Calu3 (cell line): ENCODE data around the gene KIR3DL1. TPM values are rescaled to one million over a fixed set of nuclear protein-coding genes. Genes with fewer than 3 reads are reported as not detected.
"Not testable (repeated sequence)": the region's sequence is repeated elsewhere in the genome, so short reads cannot be mapped to it uniquely, and the experiment has no call there.

Experiments
- BruUV-seq: library from RNA; stranded (reverse); fragments of 400-500 nt; replicated peaks from 2 replicates; lab custom pipeline; 2021; lab: Mats Ljungman, UMichigan
- CTCF ChIA-PET: fragments of 300-600 bp; sonication (Branson Sonifier 250); formaldehyde crosslinking; loops from one replicate; lab custom pipeline; 2022; ENCODE audit warnings: antibody characterized with exemption; lab: Charles Lee
- DNase-seq: peaks from one replicate; pipeline ENCODE4 v3.0.0; 2022
- H3K27ac Mint-ChIP-seq: one replicate; pipeline ENCODE4 v1.8.0; 2022; ENCODE audit warnings: mixed read lengths; ENCODE audit not compliant: unreplicated experiment
- H3K27me3 Mint-ChIP-seq: one replicate; pipeline ENCODE4 v1.8.0; 2022; ENCODE audit warnings: mixed read lengths; ENCODE audit not compliant: unreplicated experiment
- H3K36me3 Mint-ChIP-seq: one replicate; pipeline ENCODE4 v1.8.0; 2022; ENCODE audit warnings: mild to moderate bottlenecking, moderate library complexity, mixed read lengths; ENCODE audit not compliant: insufficient read depth, unreplicated experiment
- H3K4me1 Mint-ChIP-seq: one replicate; pipeline ENCODE4 v1.8.0; 2022; ENCODE audit warnings: mild to moderate bottlenecking, low read depth, mixed read lengths; ENCODE audit not compliant: unreplicated experiment
- H3K4me3 Mint-ChIP-seq: one replicate; pipeline ENCODE4 v1.8.0; 2022; ENCODE audit warnings: mild to moderate bottlenecking, low read depth, moderate library complexity, mixed read lengths; ENCODE audit not compliant: unreplicated experiment
- H3K9me3 Mint-ChIP-seq: one replicate; pipeline ENCODE4 v1.8.0; 2022; ENCODE audit warnings: low read depth, mixed read lengths; ENCODE audit not compliant: unreplicated experiment
- intact Hi-C: fragments of 100-400 bp; cut with micrococcal nuclease; formaldehyde crosslinking; loops from one replicate; pipeline ENCODE4 v1.10.0; 2022; ENCODE audit not compliant: unreplicated experiment
- total RNA-seq: library from RNA; stranded (reverse); gene quantifications from 2 replicates; pipeline ENCODE4 v1.2.3, GENCODE V29; 2022
- TF ChIP-seq, protein P1 (sequence below): fragments of 200-600 bp; IDR thresholded peaks from one replicate; pipeline ENCODE4 v1.8.0; 2022; ENCODE audit warnings: antibody characterized with exemption; ENCODE audit not compliant: unreplicated experiment

KIR3DL1 gene
- total RNA-seq, 1 experiment from 2014 or later, result not detected

- CTCF ChIA-PET, BruUV-seq, intact Hi-C loops, H3K4me1 Mint-ChIP-seq, H3K27ac Mint-ChIP-seq, H3K4me3 Mint-ChIP-seq, H3K36me3 Mint-ChIP-seq, DNase-seq: not testable (repeated sequence)
- H3K9me3 Mint-ChIP-seq, result peaks cover 11% of the 10 kb centered on the region
- peaks cover 41% of the 10 kb centered on the region for H3K27me3 Mint-ChIP-seq
Measured at GRCh38 chr19:54832496-54832895, 16.2 kb downstream of the KIR3DL1 start, which contains the start of gene KIR2DS4. Gene KIR2DS4 (plus strand): TSS chr19:54832676.

DNA sequence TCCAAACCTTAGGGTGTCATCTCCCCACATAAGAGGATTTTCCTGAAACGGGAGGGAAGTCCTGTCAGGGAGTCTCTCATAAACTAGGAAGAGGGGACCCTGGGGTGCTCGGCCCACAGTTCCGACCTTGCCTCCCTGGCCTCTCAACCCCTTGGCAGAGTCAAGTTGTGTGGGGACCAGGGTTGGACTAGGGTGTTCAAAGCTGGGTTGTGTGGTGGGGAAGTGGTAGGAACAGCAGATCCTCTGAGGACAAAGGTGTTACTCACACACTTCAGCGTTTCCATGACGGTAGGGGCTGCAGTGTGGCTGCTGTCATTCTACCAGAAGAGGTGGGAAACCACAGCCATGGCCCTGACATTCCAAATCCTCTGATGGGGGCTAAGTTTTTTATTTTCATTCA, 18.9 kb downstream of the KIR3DL1 start:
- intact Hi-C loops, DNase-seq, H3K4me3 Mint-ChIP-seq, BruUV-seq, H3K36me3 Mint-ChIP-seq, CTCF ChIA-PET, H3K4me1 Mint-ChIP-seq, H3K27ac Mint-ChIP-seq: not testable (repeated sequence)
- peaks cover 11% of the 10 kb centered on the region for H3K9me3 Mint-ChIP-seq
- peaks cover 36% of the 10 kb centered on the region for H3K27me3 Mint-ChIP-seq

GRCh38 chr19:54837522-54837921, 21.3 kb downstream of the KIR3DL1 start:
- H3K27ac Mint-ChIP-seq, CTCF ChIA-PET, H3K4me3 Mint-ChIP-seq, intact Hi-C loops, H3K36me3 Mint-ChIP-seq, BruUV-seq, DNase-seq, H3K4me1 Mint-ChIP-seq: not testable (repeated sequence)
- peaks cover 11% of the 10 kb centered on the region for H3K9me3 Mint-ChIP-seq
- peaks cover 33% of the 10 kb centered on the region for H3K27me3 Mint-ChIP-seq

DNA sequence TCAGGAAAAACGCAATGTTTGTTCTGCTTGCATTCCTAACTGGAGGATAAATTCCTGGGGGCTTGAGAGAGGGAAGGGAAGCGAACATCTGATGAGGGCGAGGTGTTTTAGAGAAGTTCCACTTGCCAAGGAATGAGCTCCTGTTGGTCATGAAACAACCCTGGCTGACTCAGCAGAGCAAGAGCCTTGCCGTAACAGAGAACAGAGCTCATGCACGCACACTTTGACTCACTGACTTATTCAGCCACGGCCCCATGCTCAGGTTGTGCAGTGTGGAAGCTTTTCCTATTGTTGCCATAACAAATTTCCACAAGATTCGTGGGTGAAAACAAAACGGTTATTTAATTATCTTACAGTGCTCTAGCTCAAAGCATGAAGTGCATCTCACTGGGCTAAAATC, 26.9 kb downstream of the KIR3DL1 start:
- H3K27me3 Mint-ChIP-seq, result peaks cover 78% of the 10 kb centered on the region
- intact Hi-C loops, H3K4me1 Mint-ChIP-seq, H3K9me3 Mint-ChIP-seq, H3K4me3 Mint-ChIP-seq, DNase-seq, H3K27ac Mint-ChIP-seq, CTCF ChIA-PET, H3K36me3 Mint-ChIP-seq, BruUV-seq: not testable (repeated sequence)

DNA sequence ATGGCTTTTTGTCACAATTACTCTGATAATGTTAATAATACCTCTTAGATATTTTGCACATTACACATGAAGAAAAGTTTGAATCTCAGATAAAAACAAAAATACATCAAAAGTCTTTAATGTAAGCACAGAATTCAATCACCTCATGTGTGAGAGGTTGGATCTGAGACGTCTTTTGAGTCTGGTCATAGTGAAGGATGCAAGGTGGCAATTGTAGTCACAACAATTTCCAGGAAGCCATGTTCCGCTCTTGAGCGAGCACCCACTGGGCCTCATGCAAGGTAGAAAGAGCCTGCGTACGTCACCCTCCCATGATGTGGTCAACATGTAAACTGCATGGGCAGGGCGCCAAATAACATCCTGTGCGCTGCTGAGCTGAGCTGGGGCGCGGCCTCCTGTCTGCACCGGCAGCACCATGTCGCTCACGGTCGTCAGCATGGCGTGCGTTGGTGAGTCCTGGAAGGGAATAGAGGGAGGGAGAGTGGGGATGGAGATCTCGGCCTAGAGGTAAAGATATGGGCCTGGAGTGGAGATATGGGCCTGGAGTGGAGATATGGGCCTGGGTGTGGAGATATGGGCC, 33.9 kb downstream of the KIR3DL1 start, which contains the start of gene KIR3DL2:
Gene KIR3DL2, plus strand, starts transcription at position 383 of the 580 bp plus-strand sequence. Its CDS starts 33 bp downstream, at position 416.
- H3K27ac Mint-ChIP-seq, H3K9me3 Mint-ChIP-seq, BruUV-seq, H3K4me3 Mint-ChIP-seq, intact Hi-C loops, H3K36me3 Mint-ChIP-seq, H3K4me1 Mint-ChIP-seq, CTCF ChIA-PET, DNase-seq: not testable (repeated sequence)
- peaks cover 71% of the 10 kb centered on the region for H3K27me3 Mint-ChIP-seq

- peaks cover 71% of the 10 kb centered on the region for H3K27me3 Mint-ChIP-seq
- DNase-seq, result no peak
- H3K9me3 Mint-ChIP-seq, result peaks cover 2% of the 10 kb centered on the region
- intact Hi-C loops, result no loop called here
- no peak overlapping the region for H3K4me3 Mint-ChIP-seq
- H3K27ac Mint-ChIP-seq, result no peak overlapping the region
- CTCF ChIA-PET, result no interaction called here
- H3K4me1 Mint-ChIP-seq, result no peaks in the 10 kb centered on the region
- TF ChIP-seq, protein P1, sequence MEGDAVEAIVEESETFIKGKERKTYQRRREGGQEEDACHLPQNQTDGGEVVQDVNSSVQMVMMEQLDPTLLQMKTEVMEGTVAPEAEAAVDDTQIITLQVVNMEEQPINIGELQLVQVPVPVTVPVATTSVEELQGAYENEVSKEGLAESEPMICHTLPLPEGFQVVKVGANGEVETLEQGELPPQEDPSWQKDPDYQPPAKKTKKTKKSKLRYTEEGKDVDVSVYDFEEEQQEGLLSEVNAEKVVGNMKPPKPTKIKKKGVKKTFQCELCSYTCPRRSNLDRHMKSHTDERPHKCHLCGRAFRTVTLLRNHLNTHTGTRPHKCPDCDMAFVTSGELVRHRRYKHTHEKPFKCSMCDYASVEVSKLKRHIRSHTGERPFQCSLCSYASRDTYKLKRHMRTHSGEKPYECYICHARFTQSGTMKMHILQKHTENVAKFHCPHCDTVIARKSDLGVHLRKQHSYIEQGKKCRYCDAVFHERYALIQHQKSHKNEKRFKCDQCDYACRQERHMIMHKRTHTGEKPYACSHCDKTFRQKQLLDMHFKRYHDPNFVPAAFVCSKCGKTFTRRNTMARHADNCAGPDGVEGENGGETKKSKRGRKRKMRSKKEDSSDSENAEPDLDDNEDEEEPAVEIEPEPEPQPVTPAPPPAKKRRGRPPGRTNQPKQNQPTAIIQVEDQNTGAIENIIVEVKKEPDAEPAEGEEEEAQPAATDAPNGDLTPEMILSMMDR, result no peak
- no TSS peak for BruUV-seq
- H3K36me3 Mint-ChIP-seq, result no peaks in the 10 kb centered on the region
Measured at GRCh38 chr19:54850930-54851329, 34.7 kb downstream of the KIR3DL1 start.
